NCI-H128 (cell line): Measurements from ENCODE around the gene RNLS.

Experiments used
- DNase-seq: peaks from one replicate; lab custom pipeline; 2025; ENCODE audit not compliant: unreplicated experiment; lab: John Stamatoyannopoulos, UW

The RNLS gene

DNA sequence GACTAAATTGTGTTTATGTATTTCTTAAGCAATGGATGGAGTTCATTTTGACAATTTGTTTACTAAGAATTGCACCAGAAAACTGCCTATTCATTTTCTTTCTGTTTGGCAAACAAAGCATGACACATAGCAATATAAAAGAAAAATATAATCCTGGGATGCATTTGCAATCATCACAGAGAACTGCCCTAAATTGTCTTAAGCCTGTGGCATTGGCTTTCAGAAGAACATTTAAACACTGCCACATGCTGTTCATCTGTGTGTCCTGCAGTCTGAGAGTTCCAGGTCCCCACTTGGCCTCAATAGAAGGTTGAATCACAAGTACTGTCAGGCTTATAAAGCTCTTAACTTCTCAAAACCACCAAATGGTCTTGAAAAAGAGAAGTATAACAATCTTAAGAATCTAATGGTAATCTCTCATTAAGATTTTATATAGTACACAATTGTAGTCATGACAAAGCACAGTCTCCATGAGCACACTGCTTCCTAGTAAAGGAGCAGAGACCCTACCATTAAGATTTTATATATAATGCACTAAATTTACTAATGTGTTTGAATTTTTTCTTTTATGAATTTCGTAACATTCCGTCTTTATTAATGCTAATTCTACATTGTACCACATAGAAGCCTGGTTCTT lies 29.9 kb downstream of the RNLS start:
- DNase-seq = no peak

DNA sequence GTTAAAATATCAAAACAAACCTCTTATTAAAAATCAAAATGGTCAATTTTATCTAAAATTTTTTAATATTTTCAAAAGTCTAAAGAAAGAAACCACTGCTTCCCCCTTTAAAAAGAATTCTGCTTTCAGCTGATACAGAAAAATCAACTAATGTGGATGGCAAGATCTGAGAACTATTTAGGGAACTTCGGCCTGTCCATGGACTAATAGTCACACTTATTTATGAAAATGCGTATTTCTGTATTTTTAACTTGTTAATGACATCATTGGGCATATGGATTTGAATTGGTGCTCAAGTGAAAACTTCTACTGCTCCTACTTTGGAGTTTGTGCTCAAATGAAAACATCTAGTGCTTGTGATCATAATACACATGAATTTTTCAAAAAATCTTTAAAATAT lies 31.9 kb downstream of the RNLS start:
- DNase-seq = no peak

DNA sequence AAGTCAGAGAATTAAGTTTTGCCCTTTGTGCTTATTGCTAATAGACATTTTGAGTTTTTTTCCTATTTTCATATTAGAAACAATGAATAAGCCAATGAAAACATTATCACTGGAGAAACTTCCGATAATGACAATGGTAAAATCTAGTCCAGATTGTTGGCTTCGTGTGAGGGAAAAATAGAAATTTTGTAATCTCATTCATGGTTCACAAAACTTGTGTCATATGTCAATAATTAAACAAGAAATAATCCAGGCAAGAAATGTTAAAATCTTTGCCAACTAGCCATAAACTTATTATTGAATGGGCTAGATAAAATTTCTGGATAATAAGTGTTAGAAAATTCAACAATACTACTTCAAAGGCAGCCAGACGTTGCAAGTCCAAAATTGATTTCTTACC lies 36.6 kb downstream of the RNLS start:
- DNase-seq = no peak

DNA sequence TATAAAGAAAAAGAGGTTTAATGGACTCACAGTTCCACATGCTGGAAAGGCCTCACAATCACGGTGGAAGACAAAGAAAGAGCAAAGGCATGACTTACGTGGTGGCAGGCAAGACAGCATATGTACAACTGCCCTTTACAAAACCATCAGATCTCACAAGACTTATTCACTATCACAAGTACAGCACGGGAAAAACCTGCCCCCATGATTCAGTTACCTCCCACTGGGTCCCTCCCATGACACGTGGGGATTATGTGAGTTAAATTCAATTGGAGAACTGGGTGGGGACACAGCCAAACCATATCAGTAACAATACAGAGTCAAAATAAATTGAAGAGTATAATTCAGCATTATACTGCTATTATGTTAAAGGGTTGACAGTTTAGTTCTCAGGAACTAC lies 37.8 kb downstream of the RNLS start:
- no peak for DNase-seq

DNA sequence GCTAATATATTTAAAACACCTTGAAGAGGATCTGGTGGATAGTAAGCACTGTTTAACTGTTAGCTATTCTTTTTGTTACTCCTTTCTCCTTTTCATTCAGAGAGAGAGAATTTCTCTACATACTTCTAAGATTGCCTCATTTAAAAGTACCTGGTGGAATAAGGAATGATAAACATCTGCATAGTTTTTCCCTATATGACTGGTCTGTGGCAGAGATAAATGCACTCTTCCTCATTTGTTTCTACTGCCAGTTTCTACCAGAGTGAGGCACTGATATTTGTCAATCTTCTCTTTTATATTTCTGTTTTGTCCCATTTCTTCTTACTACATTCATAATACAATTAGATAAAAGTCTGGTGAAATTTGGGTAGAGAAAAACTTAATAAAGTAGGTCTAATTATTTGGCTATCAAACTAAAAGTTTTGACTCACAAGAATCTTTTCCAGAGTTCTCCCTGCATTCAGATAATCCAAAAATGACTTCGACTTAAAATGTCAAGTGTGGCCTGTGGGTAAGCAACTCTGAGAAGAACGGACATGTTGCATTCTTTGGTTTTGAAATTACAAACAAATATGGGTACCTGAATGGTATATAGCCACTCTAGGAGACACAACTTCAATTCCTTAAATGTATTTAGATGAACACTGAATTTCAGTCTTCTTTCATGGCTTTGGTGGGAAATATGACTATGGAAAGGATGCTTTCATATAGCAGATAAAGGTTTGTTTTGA lies 38.8 kb downstream of the RNLS start:
- no peak for DNase-seq

DNA sequence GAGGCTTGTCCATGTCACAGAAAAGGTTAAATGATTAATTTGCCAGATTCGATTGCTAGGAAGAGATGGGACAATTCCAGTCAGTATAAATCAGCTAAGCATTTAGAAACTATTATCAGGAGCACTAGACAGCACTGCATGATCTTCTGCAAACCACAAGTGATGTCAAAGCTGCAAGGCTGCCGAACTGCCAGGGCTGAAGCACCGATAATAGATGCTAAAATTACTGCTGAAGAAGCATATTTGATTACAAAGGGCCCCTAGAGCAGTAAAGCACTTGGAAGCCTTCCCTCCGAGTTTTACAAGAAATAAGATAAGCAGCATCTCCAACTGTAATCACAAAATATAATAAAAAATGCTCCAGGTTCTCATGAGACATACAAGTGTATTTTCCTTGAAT lies 40.6 kb downstream of the RNLS start:
- DNase-seq = no peak

DNA sequence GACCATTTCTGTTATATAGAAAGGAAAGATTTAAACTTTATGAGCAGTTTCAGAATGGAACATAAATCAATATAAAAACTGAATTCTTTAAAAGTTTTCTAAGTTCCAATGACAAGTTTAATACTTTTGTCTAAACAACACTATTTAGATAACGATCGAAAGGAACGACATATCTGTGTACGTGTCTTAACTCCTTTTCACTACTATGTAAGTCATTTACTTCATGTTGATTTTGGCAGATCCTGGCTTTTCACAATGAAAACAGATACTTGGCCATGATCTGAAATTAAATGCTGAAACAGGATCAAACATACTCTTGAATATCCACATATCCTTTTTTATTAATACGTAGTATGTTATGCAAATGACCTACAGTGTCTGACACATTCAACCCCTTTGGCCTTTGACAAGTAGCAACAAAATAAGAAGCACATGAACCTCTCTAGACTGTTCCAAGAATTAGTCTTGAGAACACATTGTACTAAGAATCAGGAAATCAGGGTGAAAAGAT lies 41.9 kb downstream of the RNLS start:
- DNase-seq = no peak

DNA sequence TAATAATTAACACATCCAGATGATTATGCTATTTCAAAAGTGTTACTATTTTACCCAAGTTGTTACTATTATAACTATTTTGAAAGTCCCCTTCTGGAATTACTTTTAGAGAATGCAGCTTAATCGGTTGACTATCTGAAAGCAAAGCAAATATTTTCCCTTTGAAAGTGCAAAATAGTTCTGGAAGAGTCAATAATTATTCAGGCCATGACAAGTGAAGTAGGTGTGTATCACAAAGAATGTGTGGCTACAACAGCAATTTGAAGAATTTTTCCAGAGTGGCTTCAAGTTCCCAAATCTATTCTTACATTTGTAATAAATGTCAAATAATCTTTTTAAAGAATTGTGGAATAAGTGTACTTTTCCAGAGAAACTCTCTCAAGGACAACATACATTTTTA lies 42.8 kb downstream of the RNLS start:
- no peak for DNase-seq

DNA sequence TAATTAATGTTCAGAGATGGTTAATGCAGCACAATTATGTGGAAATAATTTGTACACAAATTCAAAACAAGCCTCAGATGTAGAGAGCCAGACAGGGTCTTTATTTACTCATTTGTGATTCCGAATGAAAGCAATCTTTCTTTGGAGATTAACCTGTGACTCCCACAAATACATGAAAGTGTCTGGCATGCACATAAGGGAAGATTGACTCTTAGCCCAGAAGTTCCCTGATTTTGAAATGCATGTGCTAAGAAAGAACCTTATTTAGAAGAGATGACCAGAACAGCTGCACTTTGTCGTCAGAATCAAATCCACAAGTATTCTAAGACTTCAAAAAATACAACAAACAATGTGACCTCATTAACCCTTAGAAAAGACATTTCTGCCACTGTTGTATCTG lies 45.1 kb downstream of the RNLS start:
- DNase-seq = no peak

DNA sequence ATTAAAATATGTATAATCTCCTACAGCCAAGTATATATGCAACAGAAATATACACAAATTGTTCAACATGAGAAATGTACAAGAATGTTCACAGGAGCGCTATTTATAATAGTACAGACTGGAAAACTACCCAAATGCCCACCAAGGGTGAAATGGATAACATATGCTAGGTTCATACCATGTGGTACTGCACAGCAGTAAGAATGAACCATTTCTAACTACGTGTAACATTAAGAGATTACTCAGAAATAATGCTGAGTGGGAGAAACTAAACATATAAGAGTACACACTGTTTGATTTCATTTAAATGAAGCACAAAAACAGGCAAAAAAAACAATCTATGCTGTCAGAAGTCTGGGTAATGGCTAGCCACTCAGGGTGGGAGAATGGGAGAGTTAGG lies 45.8 kb downstream of the RNLS start:
- DNase-seq = no peak

DNA sequence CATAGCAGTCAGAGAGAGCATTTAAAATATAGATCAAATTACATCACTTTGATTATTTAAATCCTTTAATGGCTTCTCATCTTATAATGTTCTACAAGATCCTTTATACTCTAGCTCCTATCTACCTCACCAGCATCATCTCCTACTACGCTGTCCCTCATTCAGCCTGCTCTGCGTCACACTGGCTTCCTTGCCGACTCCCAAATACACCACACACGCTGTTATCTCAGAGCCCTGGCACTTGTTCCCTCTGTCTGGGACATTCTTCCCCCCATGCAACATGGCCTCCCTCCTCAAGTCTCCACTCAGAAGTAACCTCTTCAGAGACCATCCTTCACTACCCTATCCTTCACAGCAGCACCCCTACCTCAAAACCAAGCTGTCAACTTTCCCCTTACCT lies 46.7 kb downstream of the RNLS start:
- no peak for DNase-seq

DNA sequence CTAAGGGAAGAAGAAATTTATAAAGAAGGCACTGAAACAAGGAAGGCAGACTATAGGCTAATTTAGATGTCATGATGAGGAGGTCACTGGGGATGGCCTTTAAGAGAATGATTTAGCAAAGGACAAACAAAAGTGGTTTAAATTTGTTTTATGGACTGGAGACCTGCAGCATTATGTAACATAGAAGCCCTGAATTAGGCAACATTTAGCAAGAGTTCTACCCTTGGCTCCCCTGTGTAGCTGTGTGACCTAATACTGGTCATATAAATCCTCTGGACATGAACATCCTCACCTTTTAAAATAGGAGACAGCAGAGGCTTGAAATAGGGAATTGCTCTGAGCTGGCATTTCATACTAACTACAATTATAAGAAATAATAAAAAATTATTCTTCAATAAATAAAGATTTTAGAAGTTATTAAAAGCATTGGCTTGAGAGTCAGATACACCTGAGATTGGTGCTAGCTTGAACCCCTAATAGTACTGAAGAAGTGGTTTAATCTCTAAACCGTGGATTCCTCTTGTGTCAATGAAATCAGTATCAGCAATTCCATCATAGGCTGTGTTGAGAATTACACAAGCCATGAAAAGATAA lies 48.9 kb downstream of the RNLS start:
- no peak for DNase-seq

DNA sequence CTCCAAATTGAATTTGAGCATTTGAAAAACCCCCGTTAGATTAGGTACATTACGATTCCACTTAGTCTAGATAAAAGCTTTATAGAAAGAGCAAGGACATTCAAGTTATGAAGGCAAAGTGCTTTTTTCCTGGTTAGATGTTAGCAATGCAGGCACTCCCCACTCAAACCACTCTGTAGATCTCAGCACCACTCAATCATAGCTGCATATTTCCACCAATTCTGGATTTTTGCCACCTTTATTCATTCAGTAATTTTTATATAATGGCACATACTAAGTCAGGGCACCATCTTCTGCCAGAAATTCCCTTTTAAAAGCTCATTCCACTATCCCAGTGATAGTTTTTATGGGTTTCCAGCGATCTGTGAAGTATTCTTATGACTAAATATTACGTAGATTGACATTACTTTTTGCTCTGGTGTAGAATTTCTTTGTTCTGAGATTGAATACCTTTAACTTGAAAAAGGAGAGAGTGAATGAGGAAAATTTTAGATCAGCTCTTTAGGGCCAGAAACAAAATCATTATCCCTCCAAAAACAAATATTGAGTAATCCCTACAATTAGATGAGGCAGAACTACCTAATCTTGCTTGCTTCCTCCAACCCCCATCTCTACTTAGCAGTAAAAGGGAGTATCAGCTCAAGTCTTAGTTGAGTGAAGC lies 51.6 kb downstream of the RNLS start:
- no peak for DNase-seq

DNA sequence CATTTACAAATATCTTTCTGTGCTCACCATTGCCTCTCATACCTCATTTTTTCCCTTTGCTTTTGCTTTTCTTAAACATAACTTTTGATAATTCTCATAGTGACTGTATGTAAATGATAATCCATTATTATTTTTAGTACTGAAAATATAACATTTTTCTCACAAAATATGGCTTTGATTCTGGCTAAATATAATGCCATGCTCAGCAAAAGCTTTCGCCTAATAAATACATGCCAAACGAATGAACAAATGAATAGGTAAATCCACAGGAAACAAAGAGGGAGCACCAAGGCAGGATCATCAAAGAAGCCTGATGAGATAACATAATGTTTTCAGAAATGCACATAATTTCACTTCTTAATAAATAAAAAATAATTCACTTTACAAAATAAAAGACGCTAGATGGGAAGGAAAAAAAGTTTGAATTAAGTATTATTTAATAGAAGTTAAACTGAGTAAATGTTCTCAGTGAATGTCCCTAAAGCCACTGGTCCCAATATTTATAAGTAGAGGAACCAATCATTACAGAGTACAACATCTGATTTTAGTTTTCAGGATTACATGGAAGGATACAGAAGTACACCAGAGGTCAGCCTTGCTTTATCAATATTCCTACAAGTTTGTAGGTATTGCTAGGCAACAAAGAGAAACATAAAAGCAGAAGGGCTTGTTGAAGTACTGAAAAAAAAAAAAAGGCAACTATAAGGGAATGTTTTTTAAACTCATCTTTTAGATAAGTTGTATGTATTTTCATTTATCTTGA lies 52.3 kb downstream of the RNLS start:
- DNase-seq = no peak

DNA sequence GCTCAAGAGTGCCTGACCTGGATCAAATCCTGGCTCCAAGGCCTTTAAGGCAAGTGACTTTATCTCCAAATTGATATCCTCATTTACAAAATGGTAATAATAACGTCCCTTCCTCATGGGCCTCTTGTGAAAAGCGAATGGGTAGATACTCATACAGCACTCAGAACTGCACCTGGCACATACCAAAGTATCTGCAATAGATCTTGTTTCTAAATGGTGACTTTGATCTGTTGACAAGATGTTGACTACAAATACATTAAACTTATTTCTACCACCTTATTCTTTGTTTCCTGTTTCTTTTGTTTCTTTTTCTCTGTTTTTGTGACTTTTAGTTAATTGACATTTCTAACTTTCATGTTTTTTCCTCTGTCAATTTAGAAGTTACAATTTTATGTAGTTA lies 53.0 kb downstream of the RNLS start:
- no peak for DNase-seq

DNA sequence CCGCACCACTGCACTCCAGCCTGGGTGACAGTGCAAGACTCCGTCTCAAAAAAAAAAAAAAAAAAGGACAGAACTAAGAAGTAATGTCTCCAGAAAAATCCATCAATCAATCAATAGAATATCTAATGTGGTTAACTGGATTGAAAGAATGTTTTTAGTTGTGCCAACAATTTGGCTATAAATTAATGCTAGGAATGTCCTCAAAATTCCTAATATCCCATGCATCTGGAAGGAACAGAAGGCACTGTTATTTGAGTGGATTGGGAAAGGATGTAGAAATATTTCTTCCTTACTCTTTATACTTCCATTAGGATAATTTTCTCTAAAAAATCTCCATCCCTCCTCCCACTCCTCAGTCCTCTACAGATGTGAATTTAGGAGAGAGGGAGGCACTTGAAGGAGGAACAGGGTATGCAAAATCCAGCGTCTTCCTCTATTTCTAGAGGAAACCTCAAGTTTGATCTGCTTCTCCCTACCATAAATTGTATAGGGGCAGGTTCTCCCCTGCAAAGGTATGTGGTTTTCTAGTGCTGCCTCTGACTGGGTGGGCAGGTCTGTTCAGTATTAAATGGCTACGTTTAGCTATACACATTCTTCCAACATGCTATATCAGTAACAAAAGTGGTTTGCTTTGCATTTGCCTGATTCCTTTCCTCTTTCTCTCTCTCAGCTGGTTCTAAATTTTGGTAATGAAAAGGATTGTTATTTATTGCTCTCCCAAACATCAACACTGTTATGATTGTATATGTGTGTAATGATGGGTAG lies 54.1 kb downstream of the RNLS start:
- no peak for DNase-seq

DNA sequence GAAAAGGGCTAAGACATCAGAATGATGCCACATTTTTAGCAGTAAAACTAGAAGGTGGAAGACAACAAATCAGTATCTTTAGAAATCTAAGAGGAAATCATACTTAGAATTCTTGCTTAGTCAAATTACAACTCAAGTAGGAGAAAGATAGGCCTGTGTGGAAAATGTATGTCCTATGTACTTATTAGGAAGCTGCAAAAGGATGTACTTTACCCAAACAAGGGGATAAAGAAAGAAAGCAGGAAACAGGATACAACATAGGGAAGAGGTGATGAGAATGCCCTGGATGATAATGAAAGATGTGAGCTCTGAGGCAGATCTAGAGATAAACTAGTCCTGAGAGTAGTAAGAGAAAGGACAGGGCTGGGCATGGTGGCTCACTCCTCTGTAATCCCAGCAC lies 54.9 kb downstream of the RNLS start:
- DNase-seq = no peak

DNA sequence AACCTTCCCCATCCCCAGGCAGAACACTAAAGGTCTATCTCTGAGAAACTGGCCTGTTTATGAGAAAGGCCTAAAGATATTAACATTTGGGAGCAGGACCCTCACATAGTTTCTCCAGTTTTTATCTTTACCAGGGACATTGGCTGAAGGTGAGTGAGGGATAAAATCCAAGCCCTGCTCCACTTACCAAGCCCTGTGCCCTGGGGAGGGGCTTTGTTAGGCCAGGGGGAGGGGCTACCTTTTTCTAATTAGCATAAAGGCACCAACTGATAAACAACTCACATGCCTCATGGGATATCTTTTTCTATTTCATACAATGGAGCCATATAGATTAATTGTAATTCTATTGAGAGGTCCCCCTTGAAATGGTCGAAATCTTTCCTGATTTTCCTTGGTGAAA lies 55.9 kb downstream of the RNLS start:
- DNase-seq = no peak

DNA sequence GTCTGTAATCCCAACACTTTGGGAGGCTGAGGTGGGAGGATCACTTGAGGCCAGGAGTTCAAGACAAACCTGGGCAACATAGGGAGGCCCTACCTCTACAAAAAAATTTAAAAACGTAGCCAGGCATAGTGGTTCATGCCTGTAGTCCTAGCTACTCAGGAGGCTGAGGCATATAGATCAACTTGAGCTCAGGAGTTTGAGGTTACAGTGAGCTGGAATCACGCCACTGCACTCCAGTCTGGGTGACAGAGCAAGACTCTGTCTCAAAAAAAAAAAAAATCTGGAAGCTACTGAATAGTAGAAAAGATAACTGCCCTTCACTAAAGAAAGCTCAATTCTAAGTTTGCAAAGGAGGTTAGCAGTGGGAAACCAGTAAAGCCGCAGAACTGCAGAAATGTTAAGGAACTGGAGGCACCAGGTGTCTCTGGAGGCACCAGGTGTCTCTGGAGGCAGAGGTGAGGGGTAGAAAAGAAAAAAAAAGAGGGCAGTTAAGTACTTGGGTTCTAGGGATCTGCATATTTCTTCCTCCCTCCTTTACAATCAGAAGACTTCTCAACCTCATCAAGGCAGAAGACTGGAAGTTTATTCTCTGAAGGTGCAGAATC lies 56.5 kb downstream of the RNLS start:
- DNase-seq = no peak
